Naive B cell (primary cell): ENCODE results near the gene MORC4. TPM values are rescaled to one million over a fixed set of nuclear protein-coding genes. Genes with fewer than 3 reads are reported as not detected.
A peak's percentile ranks its signal among the peaks of the same experiment; 100 is the strongest.
"Not testable (repeated sequence)": the region's sequence is repeated elsewhere in the genome, so short reads cannot be mapped to it uniquely, and the experiment has no call there.

Experiments
- ATAC-seq, 2 donors: fragments of 150-1000 bp; cut with Tn5 transposase; 2 replicates each; pipeline ENCODE4 v1.10.0; 2021; ENCODE audit warnings: low read depth in 2 of 2, mild to moderate bottlenecking in 2 of 2, moderate library complexity in 2 of 2
- DNase-seq: peaks from one replicate; pipeline ENCODE4 v3.0.0; 2022
- H3K27ac Mint-ChIP-seq, 6 donors: one replicate each; pipeline ENCODE4 v1.8.0; 2020 to 2022; ENCODE audit warnings: mild to moderate bottlenecking in 6 of 6, mixed read lengths in 6 of 6, moderate library complexity in 5 of 6, inconsistent platforms in 2 of 6
- H3K27me3 Mint-ChIP-seq, 3 donors: one replicate each; pipeline ENCODE4 v1.8.0; 2021 to 2022; ENCODE audit warnings: mixed read lengths in 3 of 3, mild to moderate bottlenecking in 1 of 3
- H3K36me3 Mint-ChIP-seq, 2 donors: one replicate each; pipeline ENCODE4 v1.8.0; 2020 to 2022; ENCODE audit warnings: mixed read lengths in 2 of 2, inconsistent platforms in 1 of 2, mild to moderate bottlenecking in 1 of 2
- H3K4me1 Mint-ChIP-seq, 3 donors: one replicate each; pipeline ENCODE4 v1.8.0; 2020 to 2022; ENCODE audit warnings: mixed read lengths in 3 of 3, inconsistent platforms in 1 of 3, mild to moderate bottlenecking in 1 of 3, moderate library complexity in 1 of 3
- H3K4me3 Mint-ChIP-seq, 8 donors: one replicate each; pipeline ENCODE4 v1.8.0; 2020 to 2022; ENCODE audit warnings: mild to moderate bottlenecking in 8 of 8, mixed read lengths in 8 of 8, moderate library complexity in 8 of 8, inconsistent platforms in 2 of 8
- H3K9me3 Mint-ChIP-seq, 7 donors: one replicate each; pipeline ENCODE4 v1.8.0; 2020 to 2022; ENCODE audit warnings: mixed read lengths in 7 of 7, mild to moderate bottlenecking in 5 of 7, inconsistent platforms in 2 of 7, moderate library complexity in 1 of 7
- polyA plus RNA-seq, 6 donors: library from polyadenylated mRNA; unstranded; fragments of 300-500 nt; fragmentation: Illumina TruSeq; gene quantifications; one replicate each; pipeline ENCODE4 v1.2.3, GENCODE V29; 2021; ENCODE audit warnings: low read depth in 6 of 6

MORC4 gene
- polyA plus RNA-seq, 6 donors from 2014 or later, result 0.14 to 4.3 (median 3.5) TPM

DNA sequence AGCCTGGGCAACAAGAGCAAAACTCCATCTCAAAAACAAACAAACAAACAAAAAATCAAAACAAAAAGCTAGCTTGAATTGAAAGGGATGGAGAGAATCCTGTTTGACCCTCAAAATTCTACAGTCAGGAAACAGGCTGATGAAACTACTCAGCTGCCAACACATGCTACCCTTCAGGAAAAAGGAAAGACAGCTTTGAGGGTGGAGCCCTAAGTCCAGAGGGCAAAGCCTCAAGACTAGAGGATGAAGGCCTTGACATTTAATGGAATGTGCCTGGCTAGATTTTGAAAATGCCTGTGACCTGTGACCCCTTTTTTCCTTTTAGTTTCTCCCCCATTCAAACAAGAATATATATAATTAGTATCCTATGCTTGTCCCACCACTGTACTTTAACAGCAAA, 27.1 kb downstream of the MORC4 start:
- H3K27me3 Mint-ChIP-seq, result no peaks in the 10 kb centered on the region

DNA sequence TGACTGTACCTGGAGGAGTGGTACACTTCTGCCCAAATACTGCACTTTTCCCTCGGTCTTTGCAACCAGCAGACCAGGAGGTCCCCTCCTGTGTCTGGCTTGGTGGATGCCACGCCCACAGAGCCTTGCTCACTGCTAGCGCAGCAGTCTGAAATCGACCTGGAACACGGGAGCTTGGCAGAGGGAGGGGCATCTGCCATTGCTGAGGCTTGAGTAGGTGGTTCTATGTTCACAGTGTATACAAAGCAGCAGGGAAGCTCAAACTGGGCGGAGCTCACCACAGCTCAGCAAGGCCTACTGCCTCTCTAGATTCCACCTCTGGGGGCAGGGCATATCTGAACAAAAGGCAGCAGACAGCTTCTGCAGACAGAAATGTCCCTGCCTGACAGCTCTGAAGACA, 33.5 kb downstream of the MORC4 start:
- Mint-ChIP-seq H3K9me3 (peaks cover 0 to 12% (median 8%) of the 10 kb centered on the region in 7 donors), H3K36me3 (peaks cover 17 to 19% of the 10 kb centered on the region in 2 donors), H3K27me3 (peaks cover 0 to 13% (median 0%) of the 10 kb centered on the region in 3 donors)
- not testable (repeated sequence) for H3K4me1 Mint-ChIP-seq, H3K27ac Mint-ChIP-seq, DNase-seq, H3K4me3 Mint-ChIP-seq, ATAC-seq

More for the DNA sequence above, 27.1 kb downstream of the MORC4 start:
- H3K4me3 Mint-ChIP-seq, result no peak overlapping the region
- peaks cover 0 to 9% (median 5%) of the 10 kb centered on the region in 7 donors for H3K9me3 Mint-ChIP-seq
- H3K36me3 Mint-ChIP-seq, result peaks cover 0 to 9% of the 10 kb centered on the region in 2 donors
- ATAC-seq (no peak), DNase-seq (no peak)
- H3K4me1 Mint-ChIP-seq, result no peaks in the 10 kb centered on the region
- no peak overlapping the region for H3K27ac Mint-ChIP-seq

DNA sequence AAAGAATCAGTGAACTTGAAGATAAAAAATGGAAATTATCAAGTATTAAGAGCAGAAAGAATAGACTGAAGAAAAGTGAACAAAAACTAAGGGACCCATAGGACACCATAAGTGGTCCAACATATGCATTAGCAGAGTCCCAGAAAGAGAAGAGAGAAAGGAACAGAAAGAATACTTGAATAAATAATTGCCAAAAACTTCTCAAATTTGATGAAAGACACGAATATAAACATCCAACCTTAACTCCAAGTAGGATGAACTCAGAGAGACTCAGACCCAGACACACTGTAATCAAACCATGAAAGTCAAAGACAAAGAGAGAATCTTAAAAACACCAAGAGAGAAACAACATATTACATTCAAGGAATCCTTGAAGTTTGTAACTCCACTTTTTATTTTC, 35.7 kb downstream of the MORC4 start:
- no peaks in the 10 kb centered on the region for H3K4me1 Mint-ChIP-seq
- DNase-seq, result no peak
- peak overlapping the region in 1 of 6 donors; percentile 32 for H3K27ac Mint-ChIP-seq
- H3K36me3 Mint-ChIP-seq, result peaks cover 17% of the 10 kb centered on the region in 2 donors
- peaks cover 0 to 13% (median 0%) of the 10 kb centered on the region in 3 donors for H3K27me3 Mint-ChIP-seq
- ATAC-seq, result no peak
- H3K9me3 Mint-ChIP-seq, result peaks cover 0 to 10% (median 6%) of the 10 kb centered on the region in 7 donors
- H3K4me3 Mint-ChIP-seq, result no peak overlapping the region

DNA sequence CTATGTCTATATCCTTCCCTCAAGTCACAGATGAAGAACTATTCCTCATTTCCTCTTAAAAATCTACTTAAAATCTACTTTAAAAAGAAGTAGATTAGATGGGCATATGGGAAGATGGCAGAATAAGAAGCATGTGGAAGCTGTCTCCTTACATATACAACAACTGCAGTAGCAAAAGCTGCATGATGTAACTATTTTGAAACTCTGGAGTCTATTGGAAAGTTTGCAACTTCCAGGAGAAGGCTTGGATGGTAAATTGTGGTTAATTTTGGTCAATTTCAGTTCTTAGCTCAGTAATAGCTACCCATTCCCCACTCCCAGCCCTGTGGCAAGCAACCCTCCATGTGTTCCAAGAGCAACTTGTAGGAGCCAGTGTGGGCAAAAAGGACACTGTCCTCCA, 36.9 kb downstream of the MORC4 start:
- H3K4me3 Mint-ChIP-seq, result no peak overlapping the region
- peak overlapping the region in 1 of 6 donors; percentile 3 for H3K27ac Mint-ChIP-seq
- peaks cover 0 to 3% (median 0%) of the 10 kb centered on the region in 3 donors for H3K4me1 Mint-ChIP-seq
- peaks cover 0 to 13% (median 0%) of the 10 kb centered on the region in 3 donors for H3K27me3 Mint-ChIP-seq
- H3K9me3 Mint-ChIP-seq, result peaks cover 0 to 7% (median 3%) of the 10 kb centered on the region in 7 donors
- H3K36me3 Mint-ChIP-seq, result peaks cover 9 to 17% of the 10 kb centered on the region in 2 donors
- no peak for DNase-seq
- no peak for ATAC-seq

DNA sequence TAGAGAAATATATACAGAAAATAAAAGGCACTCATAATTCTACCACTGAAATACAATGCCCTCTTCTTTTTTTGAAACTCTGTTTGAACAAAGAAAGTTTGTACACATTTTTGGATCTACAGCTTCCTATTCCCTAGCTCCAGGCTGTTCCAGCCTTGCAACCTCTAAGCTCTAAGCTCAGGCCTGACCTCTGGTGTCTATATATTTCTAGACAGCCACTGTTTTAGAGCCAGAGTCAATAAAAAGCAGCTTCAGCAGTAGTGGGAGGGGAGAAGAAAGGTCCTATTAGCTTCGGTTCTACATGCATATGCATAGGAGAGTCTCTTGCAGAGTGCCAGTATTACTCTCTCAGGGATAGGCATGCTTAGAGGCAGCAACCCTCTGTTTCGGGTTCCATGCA, 40.1 kb downstream of the MORC4 start:
- no peak overlapping the region for H3K4me3 Mint-ChIP-seq
- peaks cover 24 to 26% of the 10 kb centered on the region in 2 donors for H3K36me3 Mint-ChIP-seq
- peaks cover 0 to 3% (median 0%) of the 10 kb centered on the region in 3 donors for H3K4me1 Mint-ChIP-seq
- DNase-seq (no peak), ATAC-seq (no peak)
- H3K27ac Mint-ChIP-seq, result no peak overlapping the region
- peaks cover 0 to 7% (median 1%) of the 10 kb centered on the region in 7 donors for H3K9me3 Mint-ChIP-seq
- peaks cover 0 to 13% (median 0%) of the 10 kb centered on the region in 3 donors for H3K27me3 Mint-ChIP-seq

DNA sequence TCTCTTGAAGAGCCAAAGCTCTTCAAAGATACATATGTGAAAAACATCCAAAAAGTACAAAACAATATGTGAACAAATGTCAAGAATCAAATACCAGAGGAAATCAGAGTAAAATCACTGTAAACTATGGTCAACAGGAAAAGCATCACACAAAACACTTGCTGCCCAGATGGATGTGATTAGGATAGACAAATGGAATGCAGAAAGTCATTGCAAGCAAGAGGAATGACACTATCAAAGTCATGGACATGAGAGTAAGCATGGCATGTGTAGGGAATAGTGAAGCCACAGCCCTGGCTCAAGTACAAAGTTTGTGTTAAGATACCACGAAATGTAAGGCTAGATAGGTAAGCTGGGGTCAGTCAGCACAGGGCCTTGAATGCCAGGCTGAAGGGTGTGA, 42.2 kb downstream of the MORC4 start:
- no peak overlapping the region for H3K4me3 Mint-ChIP-seq
- no peaks in the 10 kb centered on the region for H3K27me3 Mint-ChIP-seq
- H3K27ac Mint-ChIP-seq, result peak overlapping the region in 1 of 6 donors; percentile 24
- peaks cover 14 to 18% of the 10 kb centered on the region in 2 donors for H3K36me3 Mint-ChIP-seq
- H3K4me1 Mint-ChIP-seq, result peaks cover 0 to 3% (median 0%) of the 10 kb centered on the region in 3 donors
- DNase-seq, result no peak
- H3K9me3 Mint-ChIP-seq, result peaks cover 0 to under 1% (median 0%) of the 10 kb centered on the region in 7 donors
- ATAC-seq, result no peak

DNA sequence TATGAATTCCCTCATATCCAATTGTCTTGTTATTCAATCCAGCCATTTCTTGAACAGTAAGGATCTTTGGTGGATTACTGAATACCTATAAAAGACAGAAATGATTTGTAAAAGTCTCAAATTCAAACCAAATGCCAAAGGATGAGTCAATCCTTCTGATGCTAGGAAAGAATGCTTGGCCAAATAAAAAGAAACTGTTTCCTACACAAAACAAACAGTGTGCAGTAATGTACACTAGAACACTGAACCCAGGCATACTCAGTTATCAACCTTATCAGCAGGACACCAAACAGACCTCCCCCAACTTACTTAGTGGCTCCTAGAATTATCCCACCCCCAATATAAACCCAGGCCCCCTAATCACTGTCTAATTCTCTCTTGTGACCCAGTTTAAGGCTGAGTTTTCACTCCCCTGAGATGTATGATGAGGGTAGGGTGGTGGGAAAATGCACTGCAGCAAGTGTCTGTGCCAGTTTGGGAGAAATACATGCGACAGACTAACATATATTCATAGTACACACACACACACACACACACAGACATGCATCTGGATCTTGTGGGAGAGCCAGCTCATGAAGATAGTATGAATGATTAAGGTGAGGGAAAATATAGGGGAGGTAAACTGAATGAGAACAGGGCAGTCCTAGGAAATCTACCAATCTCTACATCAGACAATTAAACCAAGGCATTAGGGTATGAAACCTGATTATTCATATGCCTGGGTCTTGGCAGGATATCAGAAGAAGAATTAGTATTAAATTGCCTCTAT, 44.8 kb downstream of the MORC4 start:
- H3K9me3 Mint-ChIP-seq, result peaks cover 0 to 2% (median 0%) of the 10 kb centered on the region in 7 donors
- H3K4me1 Mint-ChIP-seq, result peaks cover 0 to 3% (median 0%) of the 10 kb centered on the region in 3 donors
- H3K27me3 Mint-ChIP-seq, result no peaks in the 10 kb centered on the region
- H3K4me3 Mint-ChIP-seq, result no peak overlapping the region
- no peak for ATAC-seq
- DNase-seq, result no peak
- peaks cover 9 to 14% of the 10 kb centered on the region in 2 donors for H3K36me3 Mint-ChIP-seq
- H3K27ac Mint-ChIP-seq, result no peak overlapping the region

DNA sequence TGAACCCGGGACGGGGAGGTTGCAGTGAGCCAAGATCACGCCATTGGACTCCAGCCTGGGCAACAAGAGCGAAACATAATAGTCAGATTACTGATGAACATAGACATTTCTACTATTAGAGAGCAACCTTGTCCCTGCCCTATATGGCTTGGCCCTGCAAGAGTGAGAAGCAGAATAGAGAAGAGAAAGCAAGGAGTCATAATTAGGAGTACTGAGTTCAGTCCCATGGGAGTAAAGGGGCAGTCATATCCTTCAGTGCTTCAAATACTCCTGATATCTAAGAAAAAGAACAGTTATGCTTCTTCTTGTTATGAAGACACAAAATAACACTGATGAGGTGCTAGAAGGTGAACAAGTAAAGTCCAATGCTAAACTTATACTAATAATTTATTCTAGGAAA, 46.0 kb downstream of the MORC4 start:
- Mint-ChIP-seq H3K4me1 (peaks cover 0 to 1% (median 0%) of the 10 kb centered on the region in 3 donors), H3K27ac (no peak overlapping the region), H3K4me3 (no peak overlapping the region), H3K36me3 (peaks cover 9 to 14% of the 10 kb centered on the region in 2 donors), H3K27me3 (no peaks in the 10 kb centered on the region), H3K9me3 (peaks cover 0 to 2% (median 0%) of the 10 kb centered on the region in 7 donors)
- DNase-seq (no peak), ATAC-seq (no peak)

DNA sequence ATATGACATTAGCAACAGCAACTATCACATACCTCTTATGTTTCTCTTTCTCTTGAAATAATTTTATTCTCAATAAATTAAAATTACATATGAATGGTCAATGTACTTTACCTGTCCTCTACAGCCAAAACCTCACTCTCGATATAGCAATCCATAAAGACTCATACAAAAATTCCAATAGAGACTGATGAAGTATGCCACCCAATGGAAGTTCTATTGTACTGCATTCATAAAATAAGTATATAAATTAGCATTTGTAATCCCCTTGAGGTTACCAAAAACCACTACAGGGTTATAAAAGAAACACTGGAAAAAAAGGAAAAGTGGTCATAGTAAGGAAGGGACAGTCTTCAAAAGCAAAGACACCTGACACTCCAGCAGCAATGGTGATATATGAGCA, 47.0 kb downstream of the MORC4 start:
- H3K27me3 Mint-ChIP-seq, result no peaks in the 10 kb centered on the region
- H3K4me3 Mint-ChIP-seq, result no peak overlapping the region
- DNase-seq, result no peak
- peaks cover 9 to 14% of the 10 kb centered on the region in 2 donors for H3K36me3 Mint-ChIP-seq
- H3K9me3 Mint-ChIP-seq, result peaks cover 0 to 2% (median 0%) of the 10 kb centered on the region in 7 donors
- no peak for ATAC-seq
- no peak overlapping the region for H3K27ac Mint-ChIP-seq
- no peaks in the 10 kb centered on the region for H3K4me1 Mint-ChIP-seq

DNA sequence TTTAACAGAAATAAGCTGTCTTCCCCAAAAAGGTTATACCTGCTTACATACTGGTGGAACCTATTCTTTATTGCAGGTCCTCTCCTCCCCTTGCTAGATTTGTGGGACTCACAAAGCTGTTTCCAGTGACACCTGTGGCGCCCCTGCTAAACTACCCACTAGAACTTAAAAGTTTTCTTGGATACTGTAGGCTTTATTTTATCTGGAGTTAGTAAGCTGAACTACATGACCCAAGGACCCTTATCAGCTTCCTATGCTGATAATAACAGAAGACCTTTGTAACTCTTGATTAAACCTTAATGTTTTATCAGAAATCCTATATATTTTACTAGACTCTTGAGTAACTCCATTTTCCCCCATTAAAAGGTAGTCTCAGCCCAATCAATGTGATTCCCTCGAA, 47.5 kb downstream of the MORC4 start:
- H3K4me3 Mint-ChIP-seq, result no peak overlapping the region

DNA sequence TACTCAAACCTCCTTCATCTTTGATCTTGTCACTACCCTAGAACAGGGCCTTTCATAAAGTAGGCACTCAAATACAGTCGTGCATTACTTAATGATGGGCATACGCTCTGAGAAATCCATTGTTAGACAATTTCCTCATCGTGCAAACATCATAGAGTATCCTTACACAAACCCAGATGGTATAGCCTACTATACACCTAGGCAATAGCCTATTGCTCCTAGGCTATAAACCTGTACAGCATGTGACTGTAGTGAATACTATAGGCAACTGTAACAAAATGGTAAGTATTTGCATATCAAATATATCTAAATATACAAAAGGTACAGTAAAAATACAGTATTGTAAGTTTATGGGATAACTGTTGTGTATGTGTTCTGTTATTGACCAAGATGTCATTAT, 47.9 kb downstream of the MORC4 start:
- H3K27ac Mint-ChIP-seq, result no peak overlapping the region
- peaks cover 0 to 2% (median 0%) of the 10 kb centered on the region in 7 donors for H3K9me3 Mint-ChIP-seq
- no peaks in the 10 kb centered on the region for H3K27me3 Mint-ChIP-seq
- ATAC-seq (no peak), DNase-seq (no peak)
- peaks cover 8 to 9% of the 10 kb centered on the region in 2 donors for H3K36me3 Mint-ChIP-seq
- H3K4me3 Mint-ChIP-seq, result no peak overlapping the region
- no peaks in the 10 kb centered on the region for H3K4me1 Mint-ChIP-seq

More for the DNA sequence above, 47.5 kb downstream of the MORC4 start:
- Mint-ChIP-seq H3K36me3 (peaks cover 9% of the 10 kb centered on the region in 2 donors), H3K4me1 (no peaks in the 10 kb centered on the region), H3K27me3 (no peaks in the 10 kb centered on the region), H3K9me3 (peaks cover 0 to 2% (median 0%) of the 10 kb centered on the region in 7 donors), H3K27ac (no peak overlapping the region)
- DNase-seq, result no peak
- ATAC-seq, result no peak

DNA sequence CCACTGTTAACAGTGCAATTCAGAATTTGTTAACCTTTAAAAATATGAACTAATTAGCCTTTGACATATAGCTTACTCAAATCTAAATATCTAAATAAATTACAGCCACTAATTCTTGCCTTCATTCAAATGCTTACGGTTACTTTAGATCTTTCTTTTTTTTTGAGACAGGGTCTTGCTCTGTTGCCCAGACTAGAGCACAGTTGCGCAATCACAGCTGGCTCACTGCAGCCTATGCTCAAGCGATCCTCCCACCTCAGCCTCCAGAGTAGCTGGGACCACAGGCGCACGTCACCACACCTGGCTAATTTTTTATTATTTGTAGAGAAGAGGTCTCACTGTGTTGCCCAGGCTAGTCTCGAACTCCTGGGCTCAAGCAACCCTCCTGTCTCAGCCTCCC, 48.8 kb downstream of the MORC4 start:
- ATAC-seq, result no peak

DNA sequence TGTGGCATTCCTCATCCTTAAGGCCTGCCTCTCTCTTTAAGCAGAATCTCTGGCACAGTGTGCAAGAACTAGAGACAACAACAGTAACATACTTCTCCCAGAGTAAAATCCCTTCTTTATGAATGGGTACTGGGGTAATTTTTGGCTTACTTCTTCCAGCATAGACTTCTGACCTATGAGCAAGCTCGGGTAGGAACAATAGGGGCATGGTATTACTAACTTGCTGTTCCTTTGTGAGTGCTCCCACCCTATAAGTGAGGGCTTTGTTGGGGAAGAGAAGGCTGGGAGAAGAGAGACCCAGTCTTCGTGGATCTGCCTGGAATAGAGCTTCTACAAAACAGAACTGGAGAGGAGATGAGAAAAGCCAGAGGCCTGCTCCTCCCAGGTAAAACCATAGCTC, 49.6 kb downstream of the MORC4 start:
- DNase-seq (no peak), ATAC-seq (no peak)
- H3K4me1 Mint-ChIP-seq, result no peaks in the 10 kb centered on the region
- H3K27me3 Mint-ChIP-seq, result no peaks in the 10 kb centered on the region
- no peak overlapping the region for H3K27ac Mint-ChIP-seq
- H3K36me3 Mint-ChIP-seq, result peaks cover 0 to 4% of the 10 kb centered on the region in 2 donors
- peaks cover 0 to 2% (median 0%) of the 10 kb centered on the region in 7 donors for H3K9me3 Mint-ChIP-seq
- H3K4me3 Mint-ChIP-seq, result no peak overlapping the region

More for the DNA sequence above, 48.8 kb downstream of the MORC4 start:
- no peaks in the 10 kb centered on the region for H3K27me3 Mint-ChIP-seq
- H3K4me1 Mint-ChIP-seq, result no peaks in the 10 kb centered on the region
- H3K27ac Mint-ChIP-seq, result no peak overlapping the region
- peaks cover 6 to 8% of the 10 kb centered on the region in 2 donors for H3K36me3 Mint-ChIP-seq
- H3K9me3 Mint-ChIP-seq, result peaks cover 0 to 2% (median 0%) of the 10 kb centered on the region in 7 donors
- no peak for DNase-seq
- H3K4me3 Mint-ChIP-seq, result no peak overlapping the region

DNA sequence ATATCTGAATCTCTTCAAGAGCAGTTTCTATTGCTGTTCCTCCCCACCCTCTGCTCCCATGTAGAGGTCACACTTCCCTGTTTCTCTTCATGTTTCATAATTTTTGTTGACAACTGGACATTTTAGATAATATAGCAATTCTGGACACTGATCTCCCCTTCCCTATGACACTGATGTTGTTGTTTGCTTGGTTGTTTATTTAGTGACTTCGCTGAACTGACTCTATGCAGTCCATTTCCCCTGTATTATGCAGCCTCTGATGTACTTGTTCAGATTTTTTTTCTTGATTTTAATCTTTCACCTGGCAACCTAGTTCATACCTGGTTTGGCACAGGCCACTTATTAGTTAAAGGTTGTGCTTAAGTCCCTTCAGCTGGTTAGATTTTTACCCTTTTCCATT, 50.6 kb downstream of the MORC4 start:
- Mint-ChIP-seq H3K4me3 (no peak overlapping the region), H3K27ac (no peak overlapping the region), H3K36me3 (no peaks in the 10 kb centered on the region), H3K27me3 (no peaks in the 10 kb centered on the region), H3K9me3 (peaks cover 0 to 2% (median 0%) of the 10 kb centered on the region in 7 donors), H3K4me1 (no peaks in the 10 kb centered on the region)
- DNase-seq (no peak), ATAC-seq (no peak)
